Measurements from ENCODE around the gene P3H3. TPM values are rescaled to one million over a fixed set of nuclear protein-coding genes. Genes with fewer than 3 reads are reported as not detected.

P3H3 gene
- total and polyA plus RNA-seq, 9 of the 15 experiments (the other 6 are each of a cell fraction or from before 2014, with no cell fraction given) = 0.03 to 15.0 (median 4.8) TPM

DNA sequence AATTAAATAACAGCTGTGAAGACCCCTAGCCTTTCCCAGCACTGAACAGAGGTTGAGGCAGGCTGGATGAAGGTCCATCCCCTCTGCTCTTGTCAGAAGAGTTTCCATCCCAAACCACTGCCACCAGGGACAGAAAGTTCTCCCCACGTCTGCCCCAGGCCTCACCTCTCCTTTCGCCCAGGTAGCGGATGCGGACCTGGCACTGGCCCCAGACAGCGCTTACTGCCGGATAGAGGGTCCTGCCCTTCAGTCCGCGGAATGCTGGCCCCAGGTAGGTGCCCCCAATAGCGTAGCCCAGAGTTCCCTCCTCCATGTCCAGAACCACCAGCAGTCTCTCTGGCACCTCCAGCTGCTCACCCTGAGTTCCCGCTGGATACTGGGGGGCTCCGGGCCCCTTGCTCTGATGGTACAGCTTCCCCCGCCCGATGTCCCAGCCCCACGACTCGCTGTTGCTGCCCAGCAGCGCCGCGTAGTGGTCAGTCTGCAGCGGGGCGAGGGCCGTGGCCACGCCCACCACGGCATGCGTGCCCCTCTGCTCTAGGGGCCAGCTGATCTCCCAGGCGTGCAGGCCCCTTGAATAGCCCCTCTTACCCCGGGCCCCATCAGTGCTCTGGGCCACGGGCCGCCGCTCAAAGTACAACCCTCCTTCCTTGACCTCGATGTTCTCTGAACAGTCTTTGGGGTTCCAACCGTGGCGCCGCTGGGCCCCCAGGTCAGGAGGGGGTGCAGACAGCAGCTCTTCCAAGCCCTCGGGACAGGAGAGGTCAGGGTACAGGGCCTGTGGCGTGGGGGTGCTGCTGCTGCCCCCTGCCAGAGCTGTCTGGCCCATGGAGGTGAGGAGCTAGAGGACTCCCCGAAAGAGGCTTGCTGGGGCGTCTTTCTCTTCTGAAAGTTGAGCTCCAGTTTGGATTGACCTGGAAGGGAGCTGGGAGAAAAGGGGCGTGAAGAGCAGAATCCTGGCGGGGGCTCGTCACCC lies 44.2 kb downstream of the P3H3 start (continued):
- TF ChIP-seq, protein P1, sequence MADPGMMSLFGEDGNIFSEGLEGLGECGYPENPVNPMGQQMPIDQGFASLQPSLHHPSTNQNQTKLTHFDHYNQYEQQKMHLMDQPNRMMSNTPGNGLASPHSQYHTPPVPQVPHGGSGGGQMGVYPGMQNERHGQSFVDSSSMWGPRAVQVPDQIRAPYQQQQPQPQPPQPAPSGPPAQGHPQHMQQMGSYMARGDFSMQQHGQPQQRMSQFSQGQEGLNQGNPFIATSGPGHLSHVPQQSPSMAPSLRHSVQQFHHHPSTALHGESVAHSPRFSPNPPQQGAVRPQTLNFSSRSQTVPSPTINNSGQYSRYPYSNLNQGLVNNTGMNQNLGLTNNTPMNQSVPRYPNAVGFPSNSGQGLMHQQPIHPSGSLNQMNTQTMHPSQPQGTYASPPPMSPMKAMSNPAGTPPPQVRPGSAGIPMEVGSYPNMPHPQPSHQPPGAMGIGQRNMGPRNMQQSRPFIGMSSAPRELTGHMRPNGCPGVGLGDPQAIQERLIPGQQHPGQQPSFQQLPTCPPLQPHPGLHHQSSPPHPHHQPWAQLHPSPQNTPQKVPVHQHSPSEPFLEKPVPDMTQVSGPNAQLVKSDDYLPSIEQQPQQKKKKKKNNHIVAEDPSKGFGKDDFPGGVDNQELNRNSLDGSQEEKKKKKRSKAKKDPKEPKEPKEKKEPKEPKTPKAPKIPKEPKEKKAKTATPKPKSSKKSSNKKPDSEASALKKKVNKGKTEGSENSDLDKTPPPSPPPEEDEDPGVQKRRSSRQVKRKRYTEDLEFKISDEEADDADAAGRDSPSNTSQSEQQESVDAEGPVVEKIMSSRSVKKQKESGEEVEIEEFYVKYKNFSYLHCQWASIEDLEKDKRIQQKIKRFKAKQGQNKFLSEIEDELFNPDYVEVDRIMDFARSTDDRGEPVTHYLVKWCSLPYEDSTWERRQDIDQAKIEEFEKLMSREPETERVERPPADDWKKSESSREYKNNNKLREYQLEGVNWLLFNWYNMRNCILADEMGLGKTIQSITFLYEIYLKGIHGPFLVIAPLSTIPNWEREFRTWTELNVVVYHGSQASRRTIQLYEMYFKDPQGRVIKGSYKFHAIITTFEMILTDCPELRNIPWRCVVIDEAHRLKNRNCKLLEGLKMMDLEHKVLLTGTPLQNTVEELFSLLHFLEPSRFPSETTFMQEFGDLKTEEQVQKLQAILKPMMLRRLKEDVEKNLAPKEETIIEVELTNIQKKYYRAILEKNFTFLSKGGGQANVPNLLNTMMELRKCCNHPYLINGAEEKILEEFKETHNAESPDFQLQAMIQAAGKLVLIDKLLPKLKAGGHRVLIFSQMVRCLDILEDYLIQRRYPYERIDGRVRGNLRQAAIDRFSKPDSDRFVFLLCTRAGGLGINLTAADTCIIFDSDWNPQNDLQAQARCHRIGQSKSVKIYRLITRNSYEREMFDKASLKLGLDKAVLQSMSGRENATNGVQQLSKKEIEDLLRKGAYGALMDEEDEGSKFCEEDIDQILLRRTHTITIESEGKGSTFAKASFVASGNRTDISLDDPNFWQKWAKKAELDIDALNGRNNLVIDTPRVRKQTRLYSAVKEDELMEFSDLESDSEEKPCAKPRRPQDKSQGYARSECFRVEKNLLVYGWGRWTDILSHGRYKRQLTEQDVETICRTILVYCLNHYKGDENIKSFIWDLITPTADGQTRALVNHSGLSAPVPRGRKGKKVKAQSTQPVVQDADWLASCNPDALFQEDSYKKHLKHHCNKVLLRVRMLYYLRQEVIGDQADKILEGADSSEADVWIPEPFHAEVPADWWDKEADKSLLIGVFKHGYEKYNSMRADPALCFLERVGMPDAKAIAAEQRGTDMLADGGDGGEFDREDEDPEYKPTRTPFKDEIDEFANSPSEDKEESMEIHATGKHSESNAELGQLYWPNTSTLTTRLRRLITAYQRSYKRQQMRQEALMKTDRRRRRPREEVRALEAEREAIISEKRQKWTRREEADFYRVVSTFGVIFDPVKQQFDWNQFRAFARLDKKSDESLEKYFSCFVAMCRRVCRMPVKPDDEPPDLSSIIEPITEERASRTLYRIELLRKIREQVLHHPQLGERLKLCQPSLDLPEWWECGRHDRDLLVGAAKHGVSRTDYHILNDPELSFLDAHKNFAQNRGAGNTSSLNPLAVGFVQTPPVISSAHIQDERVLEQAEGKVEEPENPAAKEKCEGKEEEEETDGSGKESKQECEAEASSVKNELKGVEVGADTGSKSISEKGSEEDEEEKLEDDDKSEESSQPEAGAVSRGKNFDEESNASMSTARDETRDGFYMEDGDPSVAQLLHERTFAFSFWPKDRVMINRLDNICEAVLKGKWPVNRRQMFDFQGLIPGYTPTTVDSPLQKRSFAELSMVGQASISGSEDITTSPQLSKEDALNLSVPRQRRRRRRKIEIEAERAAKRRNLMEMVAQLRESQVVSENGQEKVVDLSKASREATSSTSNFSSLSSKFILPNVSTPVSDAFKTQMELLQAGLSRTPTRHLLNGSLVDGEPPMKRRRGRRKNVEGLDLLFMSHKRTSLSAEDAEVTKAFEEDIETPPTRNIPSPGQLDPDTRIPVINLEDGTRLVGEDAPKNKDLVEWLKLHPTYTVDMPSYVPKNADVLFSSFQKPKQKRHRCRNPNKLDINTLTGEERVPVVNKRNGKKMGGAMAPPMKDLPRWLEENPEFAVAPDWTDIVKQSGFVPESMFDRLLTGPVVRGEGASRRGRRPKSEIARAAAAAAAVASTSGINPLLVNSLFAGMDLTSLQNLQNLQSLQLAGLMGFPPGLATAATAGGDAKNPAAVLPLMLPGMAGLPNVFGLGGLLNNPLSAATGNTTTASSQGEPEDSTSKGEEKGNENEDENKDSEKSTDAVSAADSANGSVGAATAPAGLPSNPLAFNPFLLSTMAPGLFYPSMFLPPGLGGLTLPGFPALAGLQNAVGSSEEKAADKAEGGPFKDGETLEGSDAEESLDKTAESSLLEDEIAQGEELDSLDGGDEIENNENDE (IDR thresholded peaks at IDR 0.05; ENCODE audit: low read depth, low read length) = no peak
- TF ChIP-seq PTBP1 (IDR thresholded peaks at IDR 0.05; ENCODE audit: low read depth, low read length) (0 out of 2 replicates have a peak, but pooled peaks have one; percentile 16), ADNP (tag; IDR thresholded peaks at IDR 0.05) (no peak), HLTF (IDR thresholded peaks at IDR 0.05) (no peak), GABPB1 (CRISPR knock-in tag; IDR thresholded peaks at IDR 0.05) (peak; percentile 41; the same call in 1 of the 2 replicates), MCM5 (IDR thresholded peaks at IDR 0.05; ENCODE audit: low read depth) (no peak), ZKSCAN1 (IDR thresholded peaks at IDR 0.05; ENCODE audit: low read depth, low read length) (no peak), NR2C2 (CRISPR knock-in tag; IDR thresholded peaks at IDR 0.05) (no peak), NR2C2 (tag; IDR thresholded peaks at IDR 0.05) (0 out of 2 replicates have a peak, but pooled peaks have one; percentile 7), MYNN (IDR thresholded peaks at IDR 0.05) (peak; percentile 40; the same call in 1 of the 2 replicates), MYNN (CRISPR knock-in tag; IDR thresholded peaks at IDR 0.05) (no peak), DNMT1 (IDR thresholded peaks at IDR 0.05) (no peak), RFX1 (IDR thresholded peaks at IDR 0.05) (no peak)
- TF ChIP-seq, protein P2, sequence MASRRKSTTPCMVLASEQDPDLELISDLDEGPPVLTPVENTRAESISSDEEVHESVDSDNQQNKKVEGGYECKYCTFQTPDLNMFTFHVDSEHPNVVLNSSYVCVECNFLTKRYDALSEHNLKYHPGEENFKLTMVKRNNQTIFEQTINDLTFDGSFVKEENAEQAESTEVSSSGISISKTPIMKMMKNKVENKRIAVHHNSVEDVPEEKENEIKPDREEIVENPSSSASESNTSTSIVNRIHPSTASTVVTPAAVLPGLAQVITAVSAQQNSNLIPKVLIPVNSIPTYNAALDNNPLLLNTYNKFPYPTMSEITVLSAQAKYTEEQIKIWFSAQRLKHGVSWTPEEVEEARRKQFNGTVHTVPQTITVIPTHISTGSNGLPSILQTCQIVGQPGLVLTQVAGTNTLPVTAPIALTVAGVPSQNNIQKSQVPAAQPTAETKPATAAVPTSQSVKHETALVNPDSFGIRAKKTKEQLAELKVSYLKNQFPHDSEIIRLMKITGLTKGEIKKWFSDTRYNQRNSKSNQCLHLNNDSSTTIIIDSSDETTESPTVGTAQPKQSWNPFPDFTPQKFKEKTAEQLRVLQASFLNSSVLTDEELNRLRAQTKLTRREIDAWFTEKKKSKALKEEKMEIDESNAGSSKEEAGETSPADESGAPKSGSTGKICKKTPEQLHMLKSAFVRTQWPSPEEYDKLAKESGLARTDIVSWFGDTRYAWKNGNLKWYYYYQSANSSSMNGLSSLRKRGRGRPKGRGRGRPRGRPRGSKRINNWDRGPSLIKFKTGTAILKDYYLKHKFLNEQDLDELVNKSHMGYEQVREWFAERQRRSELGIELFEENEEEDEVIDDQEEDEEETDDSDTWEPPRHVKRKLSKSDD (conservative IDR thresholded peaks at IDR 0.05; ENCODE audit: low read length) = no peak

Measured in K562 (cell line).